Measurements from ENCODE around the gene THRA.

GRCh38 chr17:40068584-40068916 lies 5.8 kb downstream of the THRA start:
- TF ChIP-seq POLR2AphosphoS5 (IDR thresholded peaks at IDR 0.05; ENCODE audit: low read depth, low read length) (no peak), REST (IDR thresholded peaks at IDR 0.05; ENCODE audit: insufficient read depth in 1 of 2, low read depth in 2 of 2, low read length in 2 of 2) (no peak), SIN3A (IDR thresholded peaks at IDR 0.05; ENCODE audit: borderline replicate concordance, insufficient read depth, low read length) (no peak; the same call in 1 of the 2 replicates)
